ENCODE data around the gene DOCK1. TPM values are rescaled to one million over a fixed set of nuclear protein-coding genes. Genes with fewer than 3 reads are reported as not detected.

DOCK1 gene
- total RNA-seq, 1 experiment from 2014 or later, result 82.2 TPM

GRCh38 chr10:127198721-127199120 lies 293.5 kb downstream of the DOCK1 start:
- no peaks in the 10 kb centered on the region for H3K36me3 ChIP-seq (ENCODE audit: control insufficient read depth, insufficient read depth, low read length)
- no peaks in the 10 kb centered on the region for H3K27me3 ChIP-seq (replicated peaks; ENCODE audit: control insufficient read depth, insufficient read depth, low read length)
- Mint-ChIP-seq H3K4me1 (ENCODE audit: low read depth, unreplicated experiment) (no peaks in the 10 kb centered on the region), H3K27ac (ENCODE audit: unreplicated experiment) (no peak overlapping the region), H3K36me3 (ENCODE audit: insufficient read depth, unreplicated experiment) (peaks cover 8% of the 10 kb centered on the region), H3K27me3 (ENCODE audit: insufficient read depth, unreplicated experiment) (no peaks in the 10 kb centered on the region), H3K9me3 (ENCODE audit: unreplicated experiment) (no peaks in the 10 kb centered on the region), H3K4me3 (ENCODE audit: unreplicated experiment) (no peak overlapping the region)
- DNase-seq, result no peak
- H3K4me1 ChIP-seq, result 0 out of 2 replicates have a peak, but pooled peaks cover 2% of the 10 kb centered on the region
- intact Hi-C loops (cut with micrococcal nuclease; ENCODE audit: unreplicated experiment), result no loop called here
- ChIA-PET POLR2A (no interaction called here), CTCF (no interaction called here)
- no peak for TF ChIP-seq CTCF (IDR thresholded peaks at IDR 0.05; ENCODE audit: insufficient read depth in 1 of 2, low read depth in 1 of 2, low read length in 1 of 2, severe bottlenecking in 1 of 2, unreplicated experiment in 1 of 2)
- H3K9me3 ChIP-seq, result no peaks in the 10 kb centered on the region
- H3K4me3 ChIP-seq (ENCODE audit: low read depth, low read length), result no peak overlapping the region
- BruUV-seq (replicated peaks), result no TSS peak

- POLR2A ChIA-PET, result no interaction called here
- no peak overlapping the region for H3K4me3 ChIP-seq (ENCODE audit: low read depth, low read length)
- BruUV-seq (replicated peaks), result no TSS peak
- Mint-ChIP-seq H3K9me3 (ENCODE audit: unreplicated experiment) (no peaks in the 10 kb centered on the region), H3K36me3 (ENCODE audit: insufficient read depth, unreplicated experiment) (peaks cover 13% of the 10 kb centered on the region), H3K27ac (ENCODE audit: unreplicated experiment) (no peak overlapping the region), H3K4me1 (ENCODE audit: low read depth, unreplicated experiment) (no peaks in the 10 kb centered on the region), H3K27me3 (ENCODE audit: insufficient read depth, unreplicated experiment) (no peaks in the 10 kb centered on the region), H3K4me3 (ENCODE audit: unreplicated experiment) (no peak overlapping the region)
- TF ChIP-seq CTCF (IDR thresholded peaks at IDR 0.05; ENCODE audit: insufficient read depth in 1 of 2, low read depth in 1 of 2, low read length in 1 of 2, severe bottlenecking in 1 of 2, unreplicated experiment in 1 of 2), result no peak
- no peaks in the 10 kb centered on the region for H3K4me1 ChIP-seq
- H3K27me3 ChIP-seq (replicated peaks; ENCODE audit: control insufficient read depth, insufficient read depth, low read length), result no peaks in the 10 kb centered on the region
- DNase-seq, result no peak
- intact Hi-C loops (cut with micrococcal nuclease; ENCODE audit: unreplicated experiment), result no loop called here
- H3K9me3 ChIP-seq, result no peaks in the 10 kb centered on the region
- H3K36me3 ChIP-seq (ENCODE audit: control insufficient read depth, insufficient read depth, low read length), result no peaks in the 10 kb centered on the region
- CTCF ChIA-PET, result no interaction called here
Measured at GRCh38 chr10:127200646-127201045, 295.4 kb downstream of the DOCK1 start.

DNA sequence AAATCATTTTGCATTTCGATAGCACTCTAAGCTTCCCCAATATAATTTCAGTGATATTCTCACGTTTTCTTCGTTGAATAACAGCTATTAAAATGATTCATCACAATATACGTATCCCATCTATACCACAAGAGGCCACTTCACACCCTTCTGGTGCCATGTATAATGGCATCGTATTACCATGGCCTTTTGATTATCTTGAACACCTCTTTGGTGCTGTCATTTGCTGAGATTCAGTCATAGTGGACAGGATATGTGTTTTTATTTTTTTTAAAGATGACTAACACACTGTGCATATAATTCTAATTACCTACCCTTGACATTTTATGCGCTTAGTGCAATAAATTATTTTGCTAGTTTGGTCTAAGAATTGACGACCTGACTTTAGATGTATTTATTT lies 297.8 kb downstream of the DOCK1 start:
- Histone ChIP-seq H3K4me3 (ENCODE audit: low read depth, low read length) (no peak overlapping the region), H3K4me1 (no peaks in the 10 kb centered on the region), H3K27me3 (replicated peaks; ENCODE audit: control insufficient read depth, insufficient read depth, low read length) (no peaks in the 10 kb centered on the region), H3K36me3 (ENCODE audit: control insufficient read depth, insufficient read depth, low read length) (no peaks in the 10 kb centered on the region), H3K9me3 (no peaks in the 10 kb centered on the region)
- BruUV-seq (replicated peaks), result no TSS peak
- Mint-ChIP-seq H3K4me3 (ENCODE audit: unreplicated experiment) (no peak overlapping the region), H3K4me1 (ENCODE audit: low read depth, unreplicated experiment) (no peaks in the 10 kb centered on the region), H3K36me3 (ENCODE audit: insufficient read depth, unreplicated experiment) (peaks cover 13% of the 10 kb centered on the region), H3K27me3 (ENCODE audit: insufficient read depth, unreplicated experiment) (no peaks in the 10 kb centered on the region), H3K27ac (ENCODE audit: unreplicated experiment) (no peak overlapping the region), H3K9me3 (ENCODE audit: unreplicated experiment) (no peaks in the 10 kb centered on the region)
- intact Hi-C loops (cut with micrococcal nuclease; ENCODE audit: unreplicated experiment), result no loop called here
- POLR2A ChIA-PET, result no interaction called here
- CTCF ChIA-PET, result no interaction called here
- no peak for TF ChIP-seq CTCF (IDR thresholded peaks at IDR 0.05; ENCODE audit: insufficient read depth in 1 of 2, low read depth in 1 of 2, low read length in 1 of 2, severe bottlenecking in 1 of 2, unreplicated experiment in 1 of 2)
- DNase-seq, result no peak
